Measurements from ENCODE around the gene GULP1. TPM values are rescaled to one million over a fixed set of nuclear protein-coding genes. Genes with fewer than 3 reads are reported as not detected.

Gene GULP1
- total RNA-seq, 1 donor = 21.7 TPM

DNA sequence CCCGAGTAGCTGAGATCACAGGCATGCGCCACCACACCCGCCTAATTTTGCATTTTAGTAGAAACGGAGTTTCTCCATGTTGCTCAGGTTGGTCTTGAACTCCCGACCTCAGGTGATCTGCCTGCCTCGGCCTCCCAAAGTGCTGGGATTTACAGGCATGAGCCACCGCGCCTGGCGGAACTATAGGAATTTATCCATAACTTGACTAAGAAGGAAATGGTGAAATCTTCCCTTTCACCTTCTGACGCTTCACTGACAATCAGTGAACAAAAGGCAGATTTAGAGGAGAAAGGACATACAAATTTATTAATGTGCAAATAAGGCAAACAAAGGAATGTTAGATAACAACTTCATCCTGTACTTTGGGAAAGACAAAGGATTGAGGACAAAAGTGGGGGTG is 15.4 kb upstream of the GULP1 start:
- H3K4me1 ChIP-seq (ENCODE audit: insufficient read depth, low read length) = no peaks in the 10 kb centered on the region
- H3K27ac ChIP-seq (ENCODE audit: low read depth, low read length) = no peak overlapping the region
- DNase-seq (ENCODE audit: insufficient read length, low spot score, missing footprints) = no peak
- no peak overlapping the region for H2AFZ ChIP-seq (ENCODE audit: low read length)
- H3K4me3 ChIP-seq (ENCODE audit: insufficient read depth, low read length) = no peak overlapping the region
- H3K27me3 ChIP-seq (ENCODE audit: insufficient read depth, low read length) = no peaks in the 10 kb centered on the region
- no peaks in the 10 kb centered on the region for H4K20me1 ChIP-seq (ENCODE audit: insufficient read depth, low read length)
- TF ChIP-seq, protein P1, sequence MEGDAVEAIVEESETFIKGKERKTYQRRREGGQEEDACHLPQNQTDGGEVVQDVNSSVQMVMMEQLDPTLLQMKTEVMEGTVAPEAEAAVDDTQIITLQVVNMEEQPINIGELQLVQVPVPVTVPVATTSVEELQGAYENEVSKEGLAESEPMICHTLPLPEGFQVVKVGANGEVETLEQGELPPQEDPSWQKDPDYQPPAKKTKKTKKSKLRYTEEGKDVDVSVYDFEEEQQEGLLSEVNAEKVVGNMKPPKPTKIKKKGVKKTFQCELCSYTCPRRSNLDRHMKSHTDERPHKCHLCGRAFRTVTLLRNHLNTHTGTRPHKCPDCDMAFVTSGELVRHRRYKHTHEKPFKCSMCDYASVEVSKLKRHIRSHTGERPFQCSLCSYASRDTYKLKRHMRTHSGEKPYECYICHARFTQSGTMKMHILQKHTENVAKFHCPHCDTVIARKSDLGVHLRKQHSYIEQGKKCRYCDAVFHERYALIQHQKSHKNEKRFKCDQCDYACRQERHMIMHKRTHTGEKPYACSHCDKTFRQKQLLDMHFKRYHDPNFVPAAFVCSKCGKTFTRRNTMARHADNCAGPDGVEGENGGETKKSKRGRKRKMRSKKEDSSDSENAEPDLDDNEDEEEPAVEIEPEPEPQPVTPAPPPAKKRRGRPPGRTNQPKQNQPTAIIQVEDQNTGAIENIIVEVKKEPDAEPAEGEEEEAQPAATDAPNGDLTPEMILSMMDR (IDR thresholded peaks at IDR 0.05; ENCODE audit: extremely low read depth, low read depth, low read length) = no peak
- H3K9me3 ChIP-seq (ENCODE audit: low read depth, low read length) = no peaks in the 10 kb centered on the region
- no peaks in the 10 kb centered on the region for H3K36me3 ChIP-seq (ENCODE audit: insufficient read depth, low read length)
- no peaks in the 10 kb centered on the region for H3K79me2 ChIP-seq (ENCODE audit: insufficient read depth, low read length)
- H3K4me2 ChIP-seq (ENCODE audit: insufficient read depth, low read length) = no peak overlapping the region

DNA sequence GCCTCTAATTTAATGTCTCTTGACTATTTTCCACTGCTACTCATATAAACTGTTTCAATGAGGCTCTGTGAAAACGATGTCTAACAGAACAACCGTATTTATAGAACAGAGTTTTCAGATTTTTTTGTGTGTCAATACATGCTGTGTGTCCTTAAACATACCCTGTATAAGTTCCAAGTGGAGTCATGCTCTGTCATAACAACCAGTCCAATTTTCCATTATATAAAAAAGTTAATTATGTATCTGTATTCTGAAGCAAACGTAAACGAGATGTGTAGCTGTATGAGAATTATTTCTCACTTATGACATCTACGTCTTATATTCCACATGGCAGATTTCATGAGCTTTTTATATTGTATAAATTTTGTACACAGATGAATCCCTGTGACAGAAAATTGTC is 13.9 kb upstream of the GULP1 start:
- TF ChIP-seq, protein P1 (IDR thresholded peaks at IDR 0.05; ENCODE audit: extremely low read depth, low read depth, low read length) = no peak
- Histone ChIP-seq H3K9me3 (ENCODE audit: low read depth, low read length) (no peaks in the 10 kb centered on the region), H4K20me1 (ENCODE audit: insufficient read depth, low read length) (no peaks in the 10 kb centered on the region), H3K4me3 (ENCODE audit: insufficient read depth, low read length) (no peak overlapping the region), H2AFZ (ENCODE audit: low read length) (no peak overlapping the region), H3K27ac (ENCODE audit: low read depth, low read length) (no peak overlapping the region), H3K27me3 (ENCODE audit: insufficient read depth, low read length) (no peaks in the 10 kb centered on the region), H3K4me2 (ENCODE audit: insufficient read depth, low read length) (no peak overlapping the region), H3K79me2 (ENCODE audit: insufficient read depth, low read length) (no peaks in the 10 kb centered on the region), H3K4me1 (ENCODE audit: insufficient read depth, low read length) (no peaks in the 10 kb centered on the region), H3K36me3 (ENCODE audit: insufficient read depth, low read length) (no peaks in the 10 kb centered on the region)
- DNase-seq (ENCODE audit: insufficient read length, low spot score, missing footprints) = no peak

DNA sequence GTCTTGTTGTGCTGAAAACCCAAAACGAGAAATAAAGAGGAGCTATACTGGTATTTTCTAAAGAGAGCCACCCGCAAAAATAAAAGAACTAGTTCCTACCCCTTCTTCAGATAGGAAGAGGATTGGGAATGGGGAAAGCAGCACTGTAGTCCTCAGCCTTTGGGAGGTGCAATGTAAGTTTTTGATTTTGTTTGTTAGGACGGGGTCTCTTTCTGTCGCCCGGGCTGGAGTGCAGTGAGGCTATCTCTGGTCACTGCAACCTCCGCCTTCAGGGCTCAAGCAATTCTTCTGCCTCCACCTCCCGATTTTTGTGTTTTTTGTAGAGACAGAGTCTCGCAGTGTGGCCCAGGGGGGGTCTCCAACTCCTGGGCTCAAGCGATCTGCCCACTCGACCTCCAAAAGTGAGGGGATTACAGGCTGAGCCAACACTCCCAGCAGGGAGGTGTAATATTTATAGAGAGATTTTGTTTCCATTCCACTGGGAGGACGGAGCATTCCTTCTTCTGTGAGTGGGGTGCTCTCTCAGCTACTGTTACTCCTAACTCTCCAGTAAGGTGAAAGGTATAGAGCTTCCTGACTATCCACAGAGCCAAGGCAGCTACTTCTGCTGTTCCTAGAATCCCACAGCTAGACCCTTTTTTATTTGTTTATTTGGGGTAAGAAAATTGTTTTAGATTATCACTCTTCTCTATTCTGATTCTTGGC is 13.1 kb upstream of the GULP1 start:
- Histone ChIP-seq H3K4me1 (ENCODE audit: insufficient read depth, low read length) (no peaks in the 10 kb centered on the region), H3K4me2 (ENCODE audit: insufficient read depth, low read length) (no peak overlapping the region), H3K27me3 (ENCODE audit: insufficient read depth, low read length) (no peaks in the 10 kb centered on the region), H3K36me3 (ENCODE audit: insufficient read depth, low read length) (no peaks in the 10 kb centered on the region), H3K4me3 (ENCODE audit: insufficient read depth, low read length) (no peak overlapping the region), H2AFZ (ENCODE audit: low read length) (no peak overlapping the region), H4K20me1 (ENCODE audit: insufficient read depth, low read length) (no peaks in the 10 kb centered on the region), H3K9me3 (ENCODE audit: low read depth, low read length) (no peaks in the 10 kb centered on the region), H3K79me2 (ENCODE audit: insufficient read depth, low read length) (no peaks in the 10 kb centered on the region), H3K27ac (ENCODE audit: low read depth, low read length) (no peak overlapping the region)
- TF ChIP-seq, protein P1 (IDR thresholded peaks at IDR 0.05; ENCODE audit: extremely low read depth, low read depth, low read length) = no peak
- no peak for DNase-seq (ENCODE audit: insufficient read length, low spot score, missing footprints)

DNA sequence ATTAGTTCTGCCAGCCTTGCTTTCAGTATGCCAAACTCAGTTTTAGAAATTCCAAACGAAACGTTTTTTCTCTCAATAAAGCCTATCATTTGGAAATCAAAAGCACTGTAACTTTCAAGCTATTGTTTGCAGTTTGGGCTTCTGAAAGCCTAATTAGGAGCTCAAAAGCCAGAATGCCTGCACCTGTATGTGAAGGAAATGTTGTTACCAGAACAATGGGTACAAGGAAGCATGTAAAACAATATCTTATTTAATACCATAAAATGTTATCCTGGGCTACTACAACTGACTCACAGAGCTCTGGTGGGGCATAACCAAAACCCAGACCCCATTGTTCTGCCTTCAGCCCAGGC is 12.6 kb upstream of the GULP1 start:
- Histone ChIP-seq H3K4me3 (ENCODE audit: insufficient read depth, low read length) (no peak overlapping the region), H3K27me3 (ENCODE audit: insufficient read depth, low read length) (no peaks in the 10 kb centered on the region), H3K4me1 (ENCODE audit: insufficient read depth, low read length) (no peaks in the 10 kb centered on the region), H2AFZ (ENCODE audit: low read length) (no peak overlapping the region), H3K9me3 (ENCODE audit: low read depth, low read length) (no peaks in the 10 kb centered on the region), H4K20me1 (ENCODE audit: insufficient read depth, low read length) (no peaks in the 10 kb centered on the region), H3K27ac (ENCODE audit: low read depth, low read length) (no peak overlapping the region), H3K4me2 (ENCODE audit: insufficient read depth, low read length) (no peak overlapping the region), H3K36me3 (ENCODE audit: insufficient read depth, low read length) (no peaks in the 10 kb centered on the region), H3K79me2 (ENCODE audit: insufficient read depth, low read length) (no peaks in the 10 kb centered on the region)
- no peak for DNase-seq (ENCODE audit: insufficient read length, low spot score, missing footprints)
- TF ChIP-seq, protein P1 (IDR thresholded peaks at IDR 0.05; ENCODE audit: extremely low read depth, low read depth, low read length) = no peak
